Measurements from ENCODE around the gene SYNGR2. TPM values are rescaled to one million over a fixed set of nuclear protein-coding genes. Genes with fewer than 3 reads are reported as not detected.

SYNGR2 gene
- total and polyA plus RNA-seq, 9 of the 15 experiments (the other 6 are each of a cell fraction or from before 2014, with no cell fraction given): 1.4 to 173 (median 87.8) TPM

- TF ChIP-seq, protein P1, sequence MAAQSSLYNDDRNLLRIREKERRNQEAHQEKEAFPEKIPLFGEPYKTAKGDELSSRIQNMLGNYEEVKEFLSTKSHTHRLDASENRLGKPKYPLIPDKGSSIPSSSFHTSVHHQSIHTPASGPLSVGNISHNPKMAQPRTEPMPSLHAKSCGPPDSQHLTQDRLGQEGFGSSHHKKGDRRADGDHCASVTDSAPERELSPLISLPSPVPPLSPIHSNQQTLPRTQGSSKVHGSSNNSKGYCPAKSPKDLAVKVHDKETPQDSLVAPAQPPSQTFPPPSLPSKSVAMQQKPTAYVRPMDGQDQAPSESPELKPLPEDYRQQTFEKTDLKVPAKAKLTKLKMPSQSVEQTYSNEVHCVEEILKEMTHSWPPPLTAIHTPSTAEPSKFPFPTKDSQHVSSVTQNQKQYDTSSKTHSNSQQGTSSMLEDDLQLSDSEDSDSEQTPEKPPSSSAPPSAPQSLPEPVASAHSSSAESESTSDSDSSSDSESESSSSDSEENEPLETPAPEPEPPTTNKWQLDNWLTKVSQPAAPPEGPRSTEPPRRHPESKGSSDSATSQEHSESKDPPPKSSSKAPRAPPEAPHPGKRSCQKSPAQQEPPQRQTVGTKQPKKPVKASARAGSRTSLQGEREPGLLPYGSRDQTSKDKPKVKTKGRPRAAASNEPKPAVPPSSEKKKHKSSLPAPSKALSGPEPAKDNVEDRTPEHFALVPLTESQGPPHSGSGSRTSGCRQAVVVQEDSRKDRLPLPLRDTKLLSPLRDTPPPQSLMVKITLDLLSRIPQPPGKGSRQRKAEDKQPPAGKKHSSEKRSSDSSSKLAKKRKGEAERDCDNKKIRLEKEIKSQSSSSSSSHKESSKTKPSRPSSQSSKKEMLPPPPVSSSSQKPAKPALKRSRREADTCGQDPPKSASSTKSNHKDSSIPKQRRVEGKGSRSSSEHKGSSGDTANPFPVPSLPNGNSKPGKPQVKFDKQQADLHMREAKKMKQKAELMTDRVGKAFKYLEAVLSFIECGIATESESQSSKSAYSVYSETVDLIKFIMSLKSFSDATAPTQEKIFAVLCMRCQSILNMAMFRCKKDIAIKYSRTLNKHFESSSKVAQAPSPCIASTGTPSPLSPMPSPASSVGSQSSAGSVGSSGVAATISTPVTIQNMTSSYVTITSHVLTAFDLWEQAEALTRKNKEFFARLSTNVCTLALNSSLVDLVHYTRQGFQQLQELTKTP (IDR thresholded peaks at IDR 0.05; ENCODE audit: low read depth in 1 of 2, partially characterized antibody in 2 of 2): peak in 1 of 2 experiments; percentile 96
- TF ChIP-seq GMEB1 (CRISPR knock-in tag; IDR thresholded peaks at IDR 0.05) (peak; percentile 85), SNRNP70 (optimal IDR thresholded peaks at IDR 0.05; ENCODE audit: low read depth, low read length) (no peak), NCOR1 (IDR thresholded peaks at IDR 0.05) (no peak), BHLHE40 (IDR thresholded peaks at IDR 0.05; ENCODE audit: low read length) (no peak), MCM2 (IDR thresholded peaks at IDR 0.05; ENCODE audit: low read depth) (no peak), RAD51 (IDR thresholded peaks at IDR 0.05; ENCODE audit: borderline replicate concordance, low read depth) (no peak), HMGN3 (IDR thresholded peaks at IDR 0.05; ENCODE audit: borderline replicate concordance, extremely low read depth, insufficient read length, low read depth, low read length) (peak; percentile 50), DNMT1 (IDR thresholded peaks at IDR 0.05) (no peak), ELK3 (CRISPR knock-in tag; IDR thresholded peaks at IDR 0.05) (no peak), TRIM28 (IDR thresholded peaks at IDR 0.05) (no peak), PHF8 (IDR thresholded peaks at IDR 0.05; ENCODE audit: borderline replicate concordance, low read length) (peak; percentile 81; the same call in 1 of the 2 replicates), MAFK (IDR thresholded peaks at IDR 0.05; ENCODE audit: low read length) (no peak), JUND (IDR thresholded peaks at IDR 0.05; ENCODE audit: borderline replicate concordance, low read depth, low read length) (peak; percentile 42; the same call in 1 of the 2 replicates), JUND (tag; IDR thresholded peaks at IDR 0.05; ENCODE audit: borderline replicate concordance, low read depth, low read length) (no peak), RNF219 (CRISPR knock-in tag; IDR thresholded peaks at IDR 0.05) (no peak)
- TF ChIP-seq, protein P2, sequence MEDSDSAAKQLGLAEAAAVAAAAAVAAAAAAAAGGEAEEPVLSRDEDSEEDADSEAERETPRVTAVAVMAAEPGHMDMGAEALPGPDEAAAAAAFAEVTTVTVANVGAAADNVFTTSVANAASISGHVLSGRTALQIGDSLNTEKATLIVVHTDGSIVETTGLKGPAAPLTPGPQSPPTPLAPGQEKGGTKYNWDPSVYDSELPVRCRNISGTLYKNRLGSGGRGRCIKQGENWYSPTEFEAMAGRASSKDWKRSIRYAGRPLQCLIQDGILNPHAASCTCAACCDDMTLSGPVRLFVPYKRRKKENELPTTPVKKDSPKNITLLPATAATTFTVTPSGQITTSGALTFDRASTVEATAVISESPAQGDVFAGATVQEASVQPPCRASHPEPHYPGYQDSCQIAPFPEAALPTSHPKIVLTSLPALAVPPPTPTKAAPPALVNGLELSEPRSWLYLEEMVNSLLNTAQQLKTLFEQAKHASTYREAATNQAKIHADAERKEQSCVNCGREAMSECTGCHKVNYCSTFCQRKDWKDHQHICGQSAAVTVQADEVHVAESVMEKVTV (CRISPR knock-in tag; IDR thresholded peaks at IDR 0.05): no peak
These were observed 45.8 kb downstream of the SYNGR2 start, which contains the start of gene BIRC5 (continued) for GRCh38 chr17:78214016-78214705.

All from K562 (cell line).